Hematopoietic multipotent progenitor cell treated with erythropoietin and hydrocortisone succinate and interleukin-3 and kit ligand, for 4 days (in vitro differentiated cells): ENCODE measurements around the gene GADL1.

Experiments used
- DNase-seq: peaks from one replicate; pipeline ENCODE4 v3.0.0-alpha.2; 2015

Gene GADL1

DNA sequence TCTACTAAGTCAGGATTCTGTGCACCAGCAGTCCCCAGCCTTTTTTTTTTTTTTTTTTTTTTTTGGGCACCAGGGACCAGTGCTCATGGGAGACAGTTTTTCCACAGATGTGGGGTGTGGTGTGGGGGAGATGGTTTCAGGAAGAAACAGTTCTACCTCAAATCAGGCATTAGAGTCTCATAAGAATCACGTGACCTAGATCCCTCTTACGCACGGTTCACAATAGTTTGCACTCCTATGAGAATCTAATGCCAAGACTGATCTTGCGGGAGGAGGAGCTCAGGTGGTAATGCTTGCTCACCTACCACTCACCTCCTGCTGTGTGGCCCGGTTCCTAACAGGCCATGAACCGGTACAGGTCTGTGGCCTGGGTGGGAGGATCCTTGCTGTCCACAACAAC, 88.8 kb downstream of the GADL1 start:
- DNase-seq: no peak

DNA sequence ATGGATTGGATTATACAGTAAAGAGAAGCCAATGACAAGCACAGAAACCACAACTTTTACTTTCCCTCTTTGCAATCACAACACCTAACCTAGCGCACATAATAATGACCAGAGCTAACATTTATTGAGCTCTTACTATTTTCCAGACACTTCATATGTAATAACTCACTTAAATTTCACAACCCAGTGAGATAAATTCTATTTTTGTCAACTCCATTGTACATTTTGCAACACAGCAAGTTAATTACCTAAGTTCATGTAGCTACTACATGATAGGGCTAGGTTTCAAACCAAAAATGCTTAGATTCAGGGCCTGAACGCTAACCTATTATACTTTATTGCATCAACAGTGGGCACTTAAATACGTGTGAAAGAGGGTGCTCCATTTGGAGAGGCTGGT, 89.5 kb downstream of the GADL1 start:
- no peak for DNase-seq

DNA sequence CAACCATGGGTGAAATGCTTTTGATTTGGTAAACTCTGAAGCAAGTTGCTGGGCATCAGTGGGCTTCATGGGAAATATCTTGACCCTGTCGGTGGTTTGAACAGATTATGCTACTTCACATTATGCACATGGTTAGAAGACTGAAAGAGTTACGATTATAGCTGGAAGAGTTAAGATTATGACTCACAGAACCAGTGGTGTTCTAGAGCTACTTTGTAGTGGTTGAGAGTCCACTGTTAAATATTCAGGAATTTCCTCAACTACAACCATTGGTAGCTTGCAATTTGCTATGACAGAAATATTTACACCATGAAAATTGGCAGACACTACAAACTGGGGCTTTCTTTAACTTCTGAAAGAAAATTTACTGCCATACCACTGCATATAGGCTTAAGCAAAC, 99.3 kb downstream of the GADL1 start:
- DNase-seq: no peak

- no peak for DNase-seq
Measured at GRCh38 chr3:30793740-30794139, 100.7 kb downstream of the GADL1 start.

DNA sequence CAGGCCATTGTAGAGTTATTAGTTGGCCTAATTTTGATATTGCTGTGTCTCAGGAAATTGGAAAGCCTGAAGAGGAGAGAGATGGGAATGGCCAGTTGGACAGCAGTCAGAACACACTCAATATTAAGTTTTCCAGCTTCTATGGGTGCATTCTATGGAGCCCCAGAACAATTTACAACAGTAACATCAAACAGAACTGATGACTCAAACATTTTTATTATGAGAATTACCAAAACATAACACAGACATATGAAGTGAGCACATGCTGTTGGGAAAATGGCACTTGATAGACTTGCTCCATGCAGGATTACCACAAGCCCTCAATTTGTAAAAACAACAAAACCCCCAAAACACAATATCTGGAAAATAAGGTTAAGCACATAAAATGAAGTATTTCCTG, 104.3 kb downstream of the GADL1 start:
- DNase-seq: no peak

GRCh38 chr3:30786365-30786764, 108.1 kb downstream of the GADL1 start:
- no peak for DNase-seq

- peak; percentile 58 for DNase-seq
Measured at GRCh38 chr3:30779686-30780287, 114.7 kb downstream of the GADL1 start.

- DNase-seq: no peak
Measured at GRCh38 chr3:30778933-30779332, 115.5 kb downstream of the GADL1 start.

DNA sequence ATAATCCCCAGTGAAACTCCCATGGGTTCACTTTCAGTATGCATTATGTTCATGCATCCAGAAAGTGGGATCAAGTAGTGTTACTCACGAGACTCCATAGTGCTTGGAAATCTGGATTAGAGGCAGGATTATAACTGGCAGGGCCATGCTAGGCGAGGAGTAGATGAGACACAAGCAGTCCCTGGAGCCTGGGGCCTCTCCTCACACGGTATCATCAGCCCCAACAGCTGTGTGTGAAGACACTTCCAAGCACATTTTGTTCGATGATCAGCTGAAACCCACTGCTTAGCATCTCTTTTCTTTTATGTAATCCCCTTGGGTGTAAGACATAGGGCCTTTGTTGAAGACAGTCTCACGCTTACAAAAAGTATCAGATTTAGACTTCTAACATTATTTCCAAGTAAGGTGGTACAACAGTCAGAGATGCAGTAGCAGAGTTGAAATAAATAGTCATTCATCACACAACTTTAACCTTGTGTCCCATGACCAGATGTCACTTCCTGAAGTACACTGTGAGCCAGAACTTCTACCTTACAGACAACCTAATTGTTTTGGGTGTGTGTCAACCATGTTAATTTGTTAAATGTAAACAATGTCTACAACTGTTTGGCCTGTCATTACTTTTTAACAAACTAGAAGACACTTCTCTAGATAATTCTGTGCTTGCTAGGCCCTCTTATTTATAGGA, 116.9 kb downstream of the GADL1 start:
- DNase-seq: no peak

GRCh38 chr3:30776186-30776815, 118.2 kb downstream of the GADL1 start:
- DNase-seq: no peak

DNA sequence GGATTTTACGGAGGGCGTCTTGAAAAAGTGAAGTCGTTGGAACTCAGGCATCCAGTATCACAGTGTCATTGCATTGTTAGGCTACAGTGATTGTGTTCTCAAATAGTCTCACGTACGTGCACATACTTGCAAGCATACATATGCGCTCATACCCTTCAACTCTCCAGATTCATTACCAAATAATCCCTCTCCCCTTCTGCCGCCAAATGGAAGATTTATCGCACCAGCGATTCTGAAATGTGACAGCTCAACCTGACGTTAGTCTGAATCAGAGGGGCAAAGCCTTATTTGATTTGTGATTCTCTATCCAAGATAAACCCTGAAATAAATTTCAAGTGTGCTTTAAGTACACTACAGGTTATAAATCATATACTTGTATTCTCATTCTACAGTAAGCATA, 119.4 kb downstream of the GADL1 start:
- DNase-seq: no peak

DNA sequence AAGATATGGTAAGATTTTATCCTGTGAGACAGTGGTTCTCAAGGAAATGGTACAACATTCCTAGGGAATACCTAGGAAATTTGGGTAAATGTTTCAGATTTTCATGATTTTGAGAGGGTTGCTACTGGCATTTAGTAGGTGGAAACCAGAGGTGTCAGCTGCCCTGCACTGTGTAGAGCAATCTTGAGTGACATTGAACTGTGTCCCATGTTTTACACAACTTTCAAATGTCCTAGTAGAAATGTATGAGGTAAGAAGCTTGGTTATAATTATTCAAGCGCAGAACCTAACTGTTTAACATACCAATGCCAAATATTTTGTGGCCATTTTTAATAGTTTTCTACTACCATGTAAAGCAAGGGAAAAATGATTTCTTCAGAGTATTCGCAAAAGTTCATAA, 120.4 kb downstream of the GADL1 start:
- no peak for DNase-seq

DNA sequence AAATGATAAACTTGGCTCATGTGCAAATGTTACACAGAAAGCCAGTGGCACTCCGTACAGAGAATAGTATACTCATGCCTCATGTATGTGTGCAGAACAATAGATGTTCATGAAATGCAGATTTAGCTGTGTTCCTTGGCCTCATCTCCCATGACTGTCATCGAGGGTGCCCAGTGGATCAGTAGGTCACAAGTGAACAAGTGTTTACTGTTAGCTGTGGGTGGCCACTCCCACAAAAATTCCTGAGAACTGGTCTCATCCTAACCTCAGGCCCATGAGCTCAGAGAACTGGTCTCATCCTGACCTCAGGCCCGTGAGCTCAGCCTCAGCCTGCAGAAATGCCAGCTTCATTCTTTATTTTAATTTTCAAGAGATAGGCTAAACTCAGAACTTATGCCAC, 124.1 kb downstream of the GADL1 start:
- DNase-seq: no peak

GRCh38 chr3:30768703-30769550, 125.5 kb downstream of the GADL1 start:
- peak; percentile 82 for DNase-seq

- DNase-seq: no peak
Measured at GRCh38 chr3:30768046-30768445, 126.4 kb downstream of the GADL1 start.

- no peak for DNase-seq
Measured at GRCh38 chr3:30766522-30766921, 127.9 kb downstream of the GADL1 start.

- no peak for DNase-seq
Measured at GRCh38 chr3:30764891-30765290, 129.6 kb downstream of the GADL1 start.

- DNase-seq: no peak
Measured at GRCh38 chr3:30764281-30764680, 130.2 kb downstream of the GADL1 start.

- no peak for DNase-seq
Measured at GRCh38 chr3:30761374-30761773, 133.1 kb downstream of the GADL1 start.

DNA sequence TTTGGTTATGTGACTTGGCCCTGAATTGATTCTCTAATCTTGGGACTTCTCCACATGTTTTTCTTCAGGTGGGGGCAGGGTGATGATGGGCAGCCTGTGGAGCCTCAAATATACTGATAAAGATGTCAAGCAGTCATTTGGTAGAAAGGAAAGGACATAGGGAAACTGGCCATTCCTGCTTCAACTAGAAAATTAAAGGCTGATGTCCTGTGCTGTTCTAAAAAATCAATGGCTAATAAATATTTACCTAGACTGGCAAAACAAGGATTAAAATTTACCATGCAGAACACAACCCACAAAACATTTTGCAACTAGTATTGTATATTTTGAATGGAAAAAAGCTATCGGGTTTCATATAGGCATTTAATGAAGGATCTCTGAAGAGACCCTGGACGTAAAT, 133.7 kb downstream of the GADL1 start:
- DNase-seq: no peak

GRCh38 chr3:30760040-30760695, 134.3 kb downstream of the GADL1 start:
- peak; percentile 42 for DNase-seq

DNA sequence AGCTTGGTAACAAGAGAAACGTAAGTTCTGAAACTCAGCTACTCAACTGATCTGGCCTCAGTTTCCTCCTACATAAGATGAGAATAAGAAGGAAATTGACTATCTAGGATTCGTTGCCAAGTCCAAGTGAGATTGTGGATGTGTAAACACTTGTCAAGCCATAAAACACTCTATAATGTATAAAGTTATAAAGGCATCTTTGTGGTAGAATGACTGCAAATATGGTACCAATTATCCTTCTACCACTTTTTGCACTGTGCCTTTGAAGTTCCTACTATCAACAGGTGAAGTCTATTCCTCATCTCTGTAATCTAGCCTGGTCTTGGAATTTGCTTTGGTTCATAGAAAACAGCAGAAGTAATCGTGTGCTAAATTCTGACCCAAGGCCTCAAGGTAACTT, 138.2 kb downstream of the GADL1 start:
- DNase-seq: no peak

DNA sequence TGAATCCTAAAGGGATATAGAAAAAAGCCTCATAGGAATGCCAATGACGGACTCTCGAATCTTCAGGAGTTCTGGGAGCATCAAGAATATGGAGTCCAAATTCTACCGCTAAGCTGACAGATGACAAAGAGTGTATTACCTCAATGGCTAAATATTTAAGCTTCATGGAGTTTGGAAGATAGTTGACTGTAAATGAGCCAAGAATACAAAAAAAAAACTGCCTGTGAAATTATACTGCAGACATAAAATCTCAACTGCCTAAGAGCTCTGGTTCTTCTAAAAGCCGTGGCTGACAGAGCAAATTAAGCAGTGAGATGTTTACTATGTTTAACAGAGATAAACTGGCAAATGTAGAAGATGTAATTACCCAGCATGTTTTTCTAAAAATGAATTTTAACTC, 140.0 kb downstream of the GADL1 start:
- DNase-seq: no peak
